GM12873 (cell line): ENCODE data around the gene PHACTR1.

Experiments
- CTCF ChIP-seq: IDR thresholded peaks from 2 replicates; pipeline ENCODE4 v1.5.1; 2012; ENCODE audit warnings: low read depth, mild to moderate bottlenecking, moderate library complexity, low read length, control low read depth; ENCODE audit not compliant: insufficient read depth; ENCODE audit errors: missing control alignments

PHACTR1 gene

GRCh38 chr6:13297391-13297790 is 580.8 kb downstream of the PHACTR1 start:
- TF ChIP-seq CTCF, result no peak

GRCh38 chr6:13298446-13298845 is 581.9 kb downstream of the PHACTR1 start:
- no peak for TF ChIP-seq CTCF

GRCh38 chr6:13299403-13299821 is 582.8 kb downstream of the PHACTR1 start:
- no peak for TF ChIP-seq CTCF

GRCh38 chr6:13299918-13300317 is 583.4 kb downstream of the PHACTR1 start:
- no peak for TF ChIP-seq CTCF

GRCh38 chr6:13300643-13301590 is 584.4 kb downstream of the PHACTR1 start:
- TF ChIP-seq CTCF, result no peak

- no peak for TF ChIP-seq CTCF
These were observed 585.7 kb downstream of the PHACTR1 start for GRCh38 chr6:13302291-13302690.

GRCh38 chr6:13302751-13303667 is 586.4 kb downstream of the PHACTR1 start:
- no peak for TF ChIP-seq CTCF
